DND-41 (cell line): ENCODE measurements around the gene OBSCN.

Experiments used
- CTCF ChIP-seq: IDR thresholded peaks from 2 replicates; pipeline ENCODE4 v1.5.1; 2012; ENCODE audit warnings: borderline replicate concordance, low read length, moderate library complexity, mild to moderate bottlenecking; ENCODE audit not compliant: poor library complexity, severe bottlenecking; ENCODE audit errors: extremely low read depth
- EZH2 ChIP-seq: IDR thresholded peaks from 3 replicates; pipeline ENCODE4 v1.6.1; 2012; ENCODE audit warnings: borderline replicate concordance, low read depth, mild to moderate bottlenecking, moderate library complexity, low read length, inconsistent platforms; ENCODE audit not compliant: severe bottlenecking

GRCh38 chr1:228416217-228416933 is 208.5 kb downstream of the OBSCN start, which contains the start of gene TRIM17:
- TF ChIP-seq CTCF (no peak), EZH2 (no peak)
